HepG2 (cell line): ENCODE measurements around the gene PCIF1. TPM values are rescaled to one million over a fixed set of nuclear protein-coding genes. Genes with fewer than 3 reads are reported as not detected.
A peak's percentile ranks its signal among the peaks of the same experiment; 100 is the strongest.

Experiments
- CREB3 ChIP-seq: sonication (generic); formaldehyde crosslinking; IDR thresholded peaks from 2 replicates; pipeline ENCODE4 v1.5.0; 2020; ENCODE audit warnings: missing genetic modification reagents
- EHMT2 ChIP-seq: fragments of 200-600 bp; sonication (generic); IDR thresholded peaks from 2 replicates; pipeline ENCODE4 v1.7.0; 2017; ENCODE audit warnings: antibody characterized with exemption, low read depth, low read length, borderline replicate concordance
- KLF6 ChIP-seq: IDR thresholded peaks from 2 replicates; pipeline ENCODE4 v1.8.0; 2016; ENCODE audit warnings: missing biosample characterization, missing genetic modification reagents
- NFAT5 ChIP-seq: sonication (generic); formaldehyde crosslinking; IDR thresholded peaks from 2 replicates; pipeline ENCODE4 v1.4.0; 2020; ENCODE audit warnings: missing genetic modification reagents
- SOX5 ChIP-seq: IDR thresholded peaks from 2 replicates; pipeline ENCODE4 v1.6.1; 2016; ENCODE audit warnings: borderline replicate concordance
- TAF15 ChIP-seq: fragments of 200-400 bp; formaldehyde crosslinking; IDR thresholded peaks from one replicate; pipeline ENCODE4 v1.6.1; 2018; ENCODE audit warnings: mild to moderate bottlenecking, low read depth, low read length; ENCODE audit not compliant: poor library complexity, severe bottlenecking
- TBX2 ChIP-seq: sonication (generic); formaldehyde crosslinking; IDR thresholded peaks from 2 replicates; pipeline ENCODE4 v1.5.0; 2020; ENCODE audit warnings: missing genetic modification reagents, mild to moderate bottlenecking, borderline replicate concordance
- ZNF343 ChIP-seq: sonication (generic); formaldehyde crosslinking; IDR thresholded peaks from 2 replicates; pipeline ENCODE4 v1.4.0; 2020; ENCODE audit warnings: mild to moderate bottlenecking, missing genetic modification reagents
- ZNF407 ChIP-seq: sonication (generic); formaldehyde crosslinking; IDR thresholded peaks from one replicate; pipeline ENCODE4 v1.5.1; 2020; ENCODE audit warnings: mild to moderate bottlenecking, missing genetic modification reagents; ENCODE audit errors: not compliant biosample characterization
- ZNF569 ChIP-seq: sonication (generic); formaldehyde crosslinking; IDR thresholded peaks from 2 replicates; pipeline ENCODE4 v1.5.0; 2020; ENCODE audit warnings: mild to moderate bottlenecking, missing genetic modification reagents, moderate library complexity, borderline replicate concordance
- ZNF619 ChIP-seq: sonication (generic); formaldehyde crosslinking; IDR thresholded peaks from 2 replicates; pipeline ENCODE4 v1.4.0; 2020; ENCODE audit warnings: mild to moderate bottlenecking, missing genetic modification reagents
- ZNF839 ChIP-seq: sonication (generic); formaldehyde crosslinking; IDR thresholded peaks from 2 replicates; pipeline ENCODE4 v1.4.0; 2020; ENCODE audit warnings: missing genetic modification reagents, mild to moderate bottlenecking, borderline replicate concordance
- polyA plus RNA-seq, 8 experiments: library from polyadenylated mRNA; depleted of rRNA in 3 of 8; stranded (reverse) in 7 of 8; unstranded in 1 of 8; fragments of >200 nt; fragmentation: Illumina TruSeq in 4 of 8; extraction: Trizol in 4 of 8; gene quantifications; 2 replicates each; pipeline versions ENCODE4 v1.2.1 to v1.2.3, GENCODE V29; 2011 to 2016; ENCODE audit warnings: low read depth in 4 of 8, missing spikeins in 1 of 8, mixed read lengths in 1 of 8; ENCODE audit not compliant: insufficient read depth in 1 of 8
- total RNA-seq, 5 experiments: library from RNA; depleted of rRNA; stranded (reverse); fragments of >200 nt; fragmentation: Illumina TruSeq; extraction: Trizol; gene quantifications; 2 replicates each; pipeline ENCODE4 v1.2.3, GENCODE V29; 2016; ENCODE audit warnings: low read depth in 1 of 5

Gene PCIF1
- total and polyA plus RNA-seq, 2 of the 13 experiments (the other 11 are each of a cell fraction or from before 2014, with no cell fraction given) = 20.9 to 24.4 TPM

GRCh38 chr20:45912344-45912682, 22.2 kb upstream of the PCIF1 start (continued):
- no peak for TF ChIP-seq ZNF407
- TF ChIP-seq CREB3 (CRISPR knock-in tag) = no peak
- no peak for TF ChIP-seq SOX5 (CRISPR knock-in tag)
- no peak for TF ChIP-seq TBX2 (CRISPR knock-in tag)
- no peak for TF ChIP-seq NFAT5 (CRISPR knock-in tag)
- TF ChIP-seq ZNF619 (CRISPR knock-in tag) = 0 out of 2 replicates have a peak, but pooled peaks have one; percentile 8
- TF ChIP-seq ZNF569 (CRISPR knock-in tag) = no peak
- peak; percentile 46; the same call in 1 of the 2 replicates for TF ChIP-seq ZNF839 (CRISPR knock-in tag)
- TF ChIP-seq TAF15 = no peak
- no peak for TF ChIP-seq EHMT2
- TF ChIP-seq KLF6 (CRISPR knock-in tag) = no peak
- no peak for TF ChIP-seq ZNF343
